SU-DHL-6 (cell line): Measurements from ENCODE around the gene ABTB2.
"Not testable (repeated sequence)": the region's sequence is repeated elsewhere in the genome, so short reads cannot be mapped to it uniquely, and the experiment has no call there.

ENCODE experiments used
- H2AFZ ChIP-seq: fragments of 200-600 bp; sonication (generic); 2 replicates; pipeline ENCODE4 v1.6.1; 2014; ENCODE audit warnings: low read depth, mild to moderate bottlenecking, moderate library complexity, mixed read lengths, antibody characterized with exemption, low read length; ENCODE audit not compliant: severe bottlenecking
- H3F3A ChIP-seq: fragments of 200-600 bp; shearing (Covaris generic); 2 replicates; pipeline ENCODE4 v1.6.0; 2016; ENCODE audit warnings: antibody characterized with exemption, mild to moderate bottlenecking; ENCODE audit not compliant: insufficient read depth
- H3K27ac ChIP-seq: fragments of 200-600 bp; sonication (generic); 2 replicates; pipeline ENCODE4 v1.5.1; 2016; ENCODE audit warnings: low read depth, mild to moderate bottlenecking, low read length, moderate library complexity, mixed read lengths
- H3K27me3 ChIP-seq: fragments of 200-600 bp; sonication (generic), shearing (Covaris generic); 2 replicates; pipeline ENCODE4 v1.6.0; 2014; ENCODE audit warnings: mild to moderate bottlenecking, low read length
- H3K36me3 ChIP-seq: fragments of 200-600 bp; sonication (generic); 2 replicates; pipeline ENCODE4 v1.6.1; 2014; ENCODE audit warnings: mild to moderate bottlenecking, low read length, mixed read lengths
- H3K4me2 ChIP-seq: fragments of 300-600, 200-600 bp; shearing (Covaris generic), sonication (generic); 2 replicates; pipeline ENCODE4 v1.6.0; 2014; ENCODE audit warnings: low read length, low read depth, mild to moderate bottlenecking; ENCODE audit not compliant: poor library complexity, severe bottlenecking
- H3K4me3 ChIP-seq: fragments of 200-600 bp; sonication (generic); 2 replicates; pipeline ENCODE4 v1.5.1; 2014; ENCODE audit warnings: antibody characterized with exemption, low read length, mild to moderate bottlenecking, mixed read lengths; ENCODE audit not compliant: insufficient read depth, poor library complexity, severe bottlenecking
- H3K79me2 ChIP-seq: fragments of 200-600 bp; sonication (generic); 2 replicates; pipeline ENCODE4 v1.6.1; 2014; ENCODE audit warnings: mild to moderate bottlenecking, low read length, moderate library complexity; ENCODE audit not compliant: insufficient read depth
- H3K9ac ChIP-seq: fragments of 200-600 bp; sonication (generic); 2 replicates; pipeline ENCODE4 v1.7.0; 2014; ENCODE audit warnings: mild to moderate bottlenecking, low read length
- H3K9me2 ChIP-seq: fragments of 200-600 bp; sonication (generic); replicated peaks from 2 replicates; pipeline ENCODE4 v1.6.1; 2014; ENCODE audit warnings: low read length; ENCODE audit not compliant: insufficient read depth
- H3K9me3 ChIP-seq: fragments of 200-600 bp; sonication (generic); 2 replicates; pipeline ENCODE4 v1.6.1; 2014; ENCODE audit warnings: low read length, mixed read lengths; ENCODE audit not compliant: insufficient read depth
- H4K20me1 ChIP-seq: fragments of 200-600 bp; sonication (generic); 2 replicates; pipeline ENCODE4 v1.6.1; 2014; ENCODE audit warnings: low read depth, mild to moderate bottlenecking, antibody characterized with exemption, low read length, moderate library complexity, mixed read lengths
- EZH2phosphoT487 ChIP-seq: fragments of 200-600 bp; sonication (generic), shearing (Covaris generic); conservative IDR thresholded peaks from 2 replicates; pipeline ENCODE4 v1.6.1; 2018; ENCODE audit warnings: mild to moderate bottlenecking, antibody characterized with exemption, low read length, moderate library complexity, mixed read lengths
- TF ChIP-seq, protein P1 (sequence below): fragments of 200-600 bp; sonication (generic); IDR thresholded peaks from one replicate; pipeline ENCODE4 v1.5.1; 2017; ENCODE audit warnings: antibody characterized with exemption, mild to moderate bottlenecking, low read length, moderate library complexity; ENCODE audit not compliant: insufficient read depth, poor library complexity, severe bottlenecking

ABTB2 gene

DNA sequence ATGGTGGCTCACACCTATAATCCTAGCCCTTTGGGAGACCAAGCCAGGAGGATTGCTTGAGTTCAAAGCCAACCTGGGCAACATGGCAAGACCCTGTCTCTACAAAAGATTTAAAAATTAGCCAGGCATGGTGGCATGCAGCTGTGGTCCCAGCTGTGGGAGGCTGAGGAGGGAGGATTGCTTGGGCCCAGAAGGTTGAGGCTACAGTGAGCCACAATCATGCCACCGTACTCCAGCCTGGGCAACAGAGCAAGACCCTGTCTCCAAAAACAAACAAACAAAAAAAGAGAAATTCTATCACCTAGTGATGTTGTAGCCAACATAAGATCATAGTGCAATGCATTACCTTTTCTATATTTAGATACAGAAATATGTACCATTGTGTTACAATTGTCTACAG is 138.5 kb downstream of the ABTB2 start:
- H3F3A ChIP-seq = no peaks in the 10 kb centered on the region
- H3K9me3 ChIP-seq = no peaks in the 10 kb centered on the region
- no peak overlapping the region for H3K4me3 ChIP-seq
- no peak overlapping the region for H3K27ac ChIP-seq
- no peaks in the 10 kb centered on the region for H4K20me1 ChIP-seq
- H3K27me3 ChIP-seq = no peaks in the 10 kb centered on the region
- TF ChIP-seq, protein P1, sequence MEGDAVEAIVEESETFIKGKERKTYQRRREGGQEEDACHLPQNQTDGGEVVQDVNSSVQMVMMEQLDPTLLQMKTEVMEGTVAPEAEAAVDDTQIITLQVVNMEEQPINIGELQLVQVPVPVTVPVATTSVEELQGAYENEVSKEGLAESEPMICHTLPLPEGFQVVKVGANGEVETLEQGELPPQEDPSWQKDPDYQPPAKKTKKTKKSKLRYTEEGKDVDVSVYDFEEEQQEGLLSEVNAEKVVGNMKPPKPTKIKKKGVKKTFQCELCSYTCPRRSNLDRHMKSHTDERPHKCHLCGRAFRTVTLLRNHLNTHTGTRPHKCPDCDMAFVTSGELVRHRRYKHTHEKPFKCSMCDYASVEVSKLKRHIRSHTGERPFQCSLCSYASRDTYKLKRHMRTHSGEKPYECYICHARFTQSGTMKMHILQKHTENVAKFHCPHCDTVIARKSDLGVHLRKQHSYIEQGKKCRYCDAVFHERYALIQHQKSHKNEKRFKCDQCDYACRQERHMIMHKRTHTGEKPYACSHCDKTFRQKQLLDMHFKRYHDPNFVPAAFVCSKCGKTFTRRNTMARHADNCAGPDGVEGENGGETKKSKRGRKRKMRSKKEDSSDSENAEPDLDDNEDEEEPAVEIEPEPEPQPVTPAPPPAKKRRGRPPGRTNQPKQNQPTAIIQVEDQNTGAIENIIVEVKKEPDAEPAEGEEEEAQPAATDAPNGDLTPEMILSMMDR = no peak
- TF ChIP-seq EZH2phosphoT487 = no peak
- no peak overlapping the region for H2AFZ ChIP-seq
- H3K79me2 ChIP-seq = no peaks in the 10 kb centered on the region
- no peak overlapping the region for H3K9ac ChIP-seq
- no peak overlapping the region for H3K4me2 ChIP-seq
- H3K36me3 ChIP-seq = no peaks in the 10 kb centered on the region
- no peaks in the 10 kb centered on the region for H3K9me2 ChIP-seq

DNA sequence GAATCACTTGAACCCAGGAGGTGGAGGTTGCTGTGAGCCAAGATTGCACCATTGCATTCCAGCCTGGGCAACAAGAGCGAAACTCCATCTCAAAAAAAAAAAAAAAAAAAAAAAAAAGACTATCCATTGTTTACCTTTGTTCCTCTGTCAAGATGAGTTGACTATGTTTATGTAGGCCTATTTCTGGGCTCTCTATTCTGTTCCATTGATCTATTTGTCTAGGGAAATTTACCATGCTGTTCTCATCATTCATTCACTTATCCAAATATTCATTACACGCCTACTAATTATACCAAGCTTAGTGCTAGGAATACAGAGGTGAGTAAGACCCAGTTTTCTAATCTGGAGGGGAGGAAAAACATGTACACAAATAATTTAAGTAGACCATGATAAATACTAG is 139.1 kb downstream of the ABTB2 start:
- not testable (repeated sequence) for H3K4me3 ChIP-seq, H3K9me3 ChIP-seq, H3K9ac ChIP-seq, H3K79me2 ChIP-seq, H3K36me3 ChIP-seq, H3K27ac ChIP-seq, H3F3A ChIP-seq, H3K27me3 ChIP-seq, H4K20me1 ChIP-seq, H3K4me2 ChIP-seq, H3K9me2 ChIP-seq, H2AFZ ChIP-seq

DNA sequence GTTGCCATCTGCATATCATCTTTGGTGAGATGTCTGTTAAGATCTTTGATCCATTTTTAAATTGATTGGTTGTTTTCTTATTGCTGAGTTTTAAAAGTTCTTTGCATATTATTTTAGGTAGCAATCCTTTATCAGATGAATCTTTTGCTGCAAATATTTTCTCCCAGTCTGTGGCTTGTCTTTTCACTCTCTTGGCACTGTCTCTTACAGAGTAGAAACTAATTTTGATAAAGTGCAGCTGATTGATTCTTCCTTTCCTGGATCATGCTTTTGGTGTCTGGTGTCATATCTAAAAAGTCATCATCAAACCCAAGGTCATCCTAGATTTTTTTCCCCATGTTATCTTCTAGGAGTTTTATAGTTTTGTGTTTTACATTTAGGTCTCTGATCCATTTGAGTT is 139.7 kb downstream of the ABTB2 start:
- Histone ChIP-seq H3K9ac (no peak overlapping the region), H3K9me3 (no peaks in the 10 kb centered on the region), H3K79me2 (no peaks in the 10 kb centered on the region), H2AFZ (no peak overlapping the region), H3K36me3 (no peaks in the 10 kb centered on the region), H3K4me3 (no peak overlapping the region), H4K20me1 (no peaks in the 10 kb centered on the region), H3F3A (no peaks in the 10 kb centered on the region), H3K4me2 (no peak overlapping the region), H3K9me2 (no peaks in the 10 kb centered on the region), H3K27me3 (no peaks in the 10 kb centered on the region), H3K27ac (no peak overlapping the region)
- no peak for TF ChIP-seq EZH2phosphoT487

DNA sequence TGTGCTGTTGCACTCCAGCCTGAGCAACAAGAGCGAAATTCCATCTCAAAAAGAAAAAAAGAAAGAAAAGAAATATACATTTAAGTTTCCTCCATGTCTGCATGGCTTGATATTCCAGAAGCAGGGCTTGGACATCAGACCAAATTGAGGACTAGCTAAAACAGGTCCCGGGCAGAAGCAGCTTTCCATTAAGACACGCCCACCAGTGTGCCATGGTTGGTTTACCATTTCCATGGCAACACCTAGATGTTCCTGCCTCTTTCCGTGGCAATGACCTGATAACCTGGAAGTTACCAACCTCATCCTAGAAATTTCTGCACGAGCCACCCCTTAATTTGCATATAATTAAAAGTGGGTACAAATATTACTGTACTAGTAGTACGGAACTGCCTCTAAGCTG is 141.1 kb downstream of the ABTB2 start:
- Histone ChIP-seq H3F3A (no peaks in the 10 kb centered on the region), H3K9ac (no peak overlapping the region), H2AFZ (no peak overlapping the region), H3K4me3 (no peak overlapping the region), H3K4me2 (no peak overlapping the region), H3K27ac (no peak overlapping the region), H4K20me1 (no peaks in the 10 kb centered on the region), H3K79me2 (no peaks in the 10 kb centered on the region), H3K9me2 (no peaks in the 10 kb centered on the region), H3K9me3 (no peaks in the 10 kb centered on the region), H3K36me3 (no peaks in the 10 kb centered on the region), H3K27me3 (no peaks in the 10 kb centered on the region)
- TF ChIP-seq, protein P1 = no peak
- no peak for TF ChIP-seq EZH2phosphoT487
